Measurements from ENCODE around the gene LRRC8D. TPM values are rescaled to one million over a fixed set of nuclear protein-coding genes. Genes with fewer than 3 reads are reported as not detected.

Gene LRRC8D
- total and polyA plus RNA-seq, 2 experiments from 2014 or later = 23.6 to 48.8 TPM

- H3K27me3 Mint-ChIP-seq (ENCODE audit: insufficient read depth, low read depth, poor library complexity) = peaks cover 9% of the 10 kb centered on the region
- peak overlapping the region; percentile 58 for H3K4me3 Mint-ChIP-seq
- H3K79me2 ChIP-seq (replicated peaks; ENCODE audit: insufficient read depth) = peaks cover 92% of the 10 kb centered on the region
- H3K9me3 Mint-ChIP-seq = no peaks in the 10 kb centered on the region
- peaks cover 12% of the 10 kb centered on the region; the same call in 1 of the 2 replicates for H4K20me1 ChIP-seq (replicated peaks; ENCODE audit: insufficient read depth)
- H3K36me3 ChIP-seq (ENCODE audit: insufficient read depth) = no peaks in the 10 kb centered on the region
- H3K9me2 ChIP-seq (ENCODE audit: insufficient read depth) = no peaks in the 10 kb centered on the region
- ATAC-seq (no peak), DNase-seq (ENCODE audit: low spot score) (no peak)
- peak overlapping the region; percentile 52 for H3K27ac ChIP-seq (ENCODE audit: low read depth)
- peak overlapping the region; percentile 68 for H3K4me2 ChIP-seq
- H3K4me1 Mint-ChIP-seq = peaks cover 88% of the 10 kb centered on the region
- TF ChIP-seq POLR2AphosphoS5 (IDR thresholded peaks at IDR 0.05; ENCODE audit: low read depth) (no peak), ETS1 (IDR thresholded peaks at IDR 0.05) (no peak), EZH2 (IDR thresholded peaks at IDR 0.05; ENCODE audit: low read depth, unreplicated experiment) (no peak)
- TF ChIP-seq, protein P1, sequence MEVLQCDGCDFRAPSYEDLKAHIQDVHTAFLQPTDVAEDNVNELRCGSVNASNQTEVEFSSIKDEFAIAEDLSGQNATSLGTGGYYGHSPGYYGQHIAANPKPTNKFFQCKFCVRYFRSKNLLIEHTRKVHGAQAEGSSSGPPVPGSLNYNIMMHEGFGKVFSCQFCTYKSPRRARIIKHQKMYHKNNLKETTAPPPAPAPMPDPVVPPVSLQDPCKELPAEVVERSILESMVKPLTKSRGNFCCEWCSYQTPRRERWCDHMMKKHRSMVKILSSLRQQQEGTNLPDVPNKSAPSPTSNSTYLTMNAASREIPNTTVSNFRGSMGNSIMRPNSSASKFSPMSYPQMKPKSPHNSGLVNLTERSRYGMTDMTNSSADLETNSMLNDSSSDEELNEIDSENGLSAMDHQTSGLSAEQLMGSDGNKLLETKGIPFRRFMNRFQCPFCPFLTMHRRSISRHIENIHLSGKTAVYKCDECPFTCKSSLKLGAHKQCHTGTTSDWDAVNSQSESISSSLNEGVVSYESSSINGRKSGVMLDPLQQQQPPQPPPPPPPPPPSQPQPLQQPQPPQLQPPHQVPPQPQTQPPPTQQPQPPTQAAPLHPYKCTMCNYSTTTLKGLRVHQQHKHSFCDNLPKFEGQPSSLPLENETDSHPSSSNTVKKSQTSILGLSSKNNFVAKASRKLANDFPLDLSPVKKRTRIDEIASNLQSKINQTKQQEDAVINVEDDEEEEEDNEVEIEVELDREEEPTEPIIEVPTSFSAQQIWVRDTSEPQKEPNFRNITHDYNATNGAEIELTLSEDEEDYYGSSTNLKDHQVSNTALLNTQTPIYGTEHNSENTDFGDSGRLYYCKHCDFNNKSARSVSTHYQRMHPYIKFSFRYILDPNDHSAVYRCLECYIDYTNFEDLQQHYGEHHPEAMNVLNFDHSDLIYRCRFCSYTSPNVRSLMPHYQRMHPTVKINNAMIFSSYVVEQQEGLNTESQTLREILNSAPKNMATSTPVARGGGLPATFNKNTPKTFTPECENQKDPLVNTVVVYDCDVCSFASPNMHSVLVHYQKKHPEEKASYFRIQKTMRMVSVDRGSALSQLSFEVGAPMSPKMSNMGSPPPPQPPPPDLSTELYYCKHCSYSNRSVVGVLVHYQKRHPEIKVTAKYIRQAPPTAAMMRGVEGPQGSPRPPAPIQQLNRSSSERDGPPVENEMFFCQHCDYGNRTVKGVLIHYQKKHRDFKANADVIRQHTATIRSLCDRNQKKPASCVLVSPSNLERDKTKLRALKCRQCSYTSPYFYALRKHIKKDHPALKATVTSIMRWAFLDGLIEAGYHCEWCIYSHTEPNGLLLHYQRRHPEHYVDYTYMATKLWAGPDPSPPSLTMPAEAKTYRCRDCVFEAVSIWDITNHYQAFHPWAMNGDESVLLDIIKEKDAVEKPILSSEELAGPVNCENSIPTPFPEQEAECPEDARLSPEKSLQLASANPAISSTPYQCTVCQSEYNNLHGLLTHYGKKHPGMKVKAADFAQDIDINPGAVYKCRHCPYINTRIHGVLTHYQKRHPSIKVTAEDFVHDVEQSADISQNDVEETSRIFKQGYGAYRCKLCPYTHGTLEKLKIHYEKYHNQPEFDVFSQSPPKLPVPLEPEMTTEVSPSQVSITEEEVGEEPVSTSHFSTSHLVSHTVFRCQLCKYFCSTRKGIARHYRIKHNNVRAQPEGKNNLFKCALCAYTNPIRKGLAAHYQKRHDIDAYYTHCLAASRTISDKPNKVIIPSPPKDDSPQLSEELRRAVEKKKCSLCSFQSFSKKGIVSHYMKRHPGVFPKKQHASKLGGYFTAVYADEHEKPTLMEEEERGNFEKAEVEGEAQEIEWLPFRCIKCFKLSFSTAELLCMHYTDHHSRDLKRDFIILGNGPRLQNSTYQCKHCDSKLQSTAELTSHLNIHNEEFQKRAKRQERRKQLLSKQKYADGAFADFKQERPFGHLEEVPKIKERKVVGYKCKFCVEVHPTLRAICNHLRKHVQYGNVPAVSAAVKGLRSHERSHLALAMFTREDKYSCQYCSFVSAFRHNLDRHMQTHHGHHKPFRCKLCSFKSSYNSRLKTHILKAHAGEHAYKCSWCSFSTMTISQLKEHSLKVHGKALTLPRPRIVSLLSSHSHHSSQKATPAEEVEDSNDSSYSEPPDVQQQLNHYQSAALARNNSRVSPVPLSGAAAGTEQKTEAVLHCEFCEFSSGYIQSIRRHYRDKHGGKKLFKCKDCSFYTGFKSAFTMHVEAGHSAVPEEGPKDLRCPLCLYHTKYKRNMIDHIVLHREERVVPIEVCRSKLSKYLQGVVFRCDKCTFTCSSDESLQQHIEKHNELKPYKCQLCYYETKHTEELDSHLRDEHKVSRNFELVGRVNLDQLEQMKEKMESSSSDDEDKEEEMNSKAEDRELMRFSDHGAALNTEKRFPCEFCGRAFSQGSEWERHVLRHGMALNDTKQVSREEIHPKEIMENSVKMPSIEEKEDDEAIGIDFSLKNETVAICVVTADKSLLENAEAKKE (CRISPR knock-in tag; IDR thresholded peaks at IDR 0.05) = no peak
- TF ChIP-seq, protein P2, sequence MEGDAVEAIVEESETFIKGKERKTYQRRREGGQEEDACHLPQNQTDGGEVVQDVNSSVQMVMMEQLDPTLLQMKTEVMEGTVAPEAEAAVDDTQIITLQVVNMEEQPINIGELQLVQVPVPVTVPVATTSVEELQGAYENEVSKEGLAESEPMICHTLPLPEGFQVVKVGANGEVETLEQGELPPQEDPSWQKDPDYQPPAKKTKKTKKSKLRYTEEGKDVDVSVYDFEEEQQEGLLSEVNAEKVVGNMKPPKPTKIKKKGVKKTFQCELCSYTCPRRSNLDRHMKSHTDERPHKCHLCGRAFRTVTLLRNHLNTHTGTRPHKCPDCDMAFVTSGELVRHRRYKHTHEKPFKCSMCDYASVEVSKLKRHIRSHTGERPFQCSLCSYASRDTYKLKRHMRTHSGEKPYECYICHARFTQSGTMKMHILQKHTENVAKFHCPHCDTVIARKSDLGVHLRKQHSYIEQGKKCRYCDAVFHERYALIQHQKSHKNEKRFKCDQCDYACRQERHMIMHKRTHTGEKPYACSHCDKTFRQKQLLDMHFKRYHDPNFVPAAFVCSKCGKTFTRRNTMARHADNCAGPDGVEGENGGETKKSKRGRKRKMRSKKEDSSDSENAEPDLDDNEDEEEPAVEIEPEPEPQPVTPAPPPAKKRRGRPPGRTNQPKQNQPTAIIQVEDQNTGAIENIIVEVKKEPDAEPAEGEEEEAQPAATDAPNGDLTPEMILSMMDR (conservative IDR thresholded peaks at IDR 0.05; ENCODE audit: low read depth in 2 of 2) = no peak
- H3K4me1 ChIP-seq (ENCODE audit: insufficient read depth) = peaks cover 87% of the 10 kb centered on the region
- no peak overlapping the region for H2AFZ ChIP-seq
- no peaks in the 10 kb centered on the region for H3K27me3 ChIP-seq (ENCODE audit: insufficient read depth)
- no peaks in the 10 kb centered on the region; the same call in 1 of the 2 replicates for H3F3A ChIP-seq (replicated peaks; ENCODE audit: low read depth)
- peak overlapping the region; percentile 25; the same call in 1 of the 2 replicates for H3K4me3 ChIP-seq
- peak overlapping the region; percentile 29 for H3K27ac Mint-ChIP-seq
- H3K36me3 Mint-ChIP-seq (ENCODE audit: low read depth) = no peaks in the 10 kb centered on the region; the same call in 2 of the 3 replicates
Observed at GRCh38 chr1:89837510-89837909, 16.7 kb downstream of the LRRC8D start.
